Endothelial cell (in vitro differentiated cells): ENCODE data around the gene CYP26C1. TPM values are rescaled to one million over a fixed set of nuclear protein-coding genes. Genes with fewer than 3 reads are reported as not detected.

Source experiments
- DNase-seq: peaks from one replicate; pipeline ENCODE4 v3.0.0; 2021; ENCODE audit warnings: low spot score
- H3K27ac Mint-ChIP-seq: one replicate; pipeline ENCODE4 v1.8.0; 2021; ENCODE audit warnings: mixed read lengths, inconsistent platforms; ENCODE audit not compliant: unreplicated experiment
- H3K27me3 Mint-ChIP-seq: one replicate; pipeline ENCODE4 v1.8.0; 2021; ENCODE audit warnings: mild to moderate bottlenecking, moderate library complexity, mixed read lengths, inconsistent platforms; ENCODE audit not compliant: unreplicated experiment
- H3K36me3 Mint-ChIP-seq: one replicate; pipeline ENCODE4 v1.8.0; 2021; ENCODE audit warnings: mild to moderate bottlenecking, low read depth, mixed read lengths, inconsistent platforms; ENCODE audit not compliant: unreplicated experiment
- H3K4me1 Mint-ChIP-seq: one replicate; pipeline ENCODE4 v1.8.0; 2021; ENCODE audit warnings: mild to moderate bottlenecking, mixed read lengths, inconsistent platforms; ENCODE audit not compliant: unreplicated experiment
- H3K4me3 Mint-ChIP-seq: one replicate; pipeline ENCODE4 v1.8.0; 2021; ENCODE audit warnings: mild to moderate bottlenecking, mixed read lengths, inconsistent platforms; ENCODE audit not compliant: unreplicated experiment
- H3K9me3 Mint-ChIP-seq: one replicate; pipeline ENCODE4 v1.8.0; 2021; ENCODE audit warnings: mixed read lengths, inconsistent platforms; ENCODE audit not compliant: unreplicated experiment
- CTCF ChIP-seq: fragments of 200-600 bp; sonication (generic); IDR thresholded peaks from one replicate; pipeline ENCODE4 v1.5.0; 2021; ENCODE audit warnings: antibody characterized with exemption; ENCODE audit not compliant: unreplicated experiment
- total RNA-seq: library from RNA; stranded (reverse); fragmentation: NEBNext Ultra II Directional; extraction: Animal tissue kit (Norgen Biotek cat#: 25700); gene quantifications from one replicate; pipeline ENCODE4 v1.2.1, GENCODE V29; 2021; ENCODE audit not compliant: unreplicated experiment

Gene CYP26C1
- total RNA-seq, 1 donor from 2014 or later, result 0.31 TPM

GRCh38 chr10:93088466-93088865 lies 27.9 kb downstream of the CYP26C1 start:
- Mint-ChIP-seq H3K27me3 (peaks cover 3% of the 10 kb centered on the region), H3K4me1 (peaks cover 3% of the 10 kb centered on the region), H3K36me3 (peaks cover 4% of the 10 kb centered on the region), H3K27ac (no peak overlapping the region), H3K4me3 (no peak overlapping the region), H3K9me3 (no peaks in the 10 kb centered on the region)
- DNase-seq, result no peak
- no peak for TF ChIP-seq CTCF

- Mint-ChIP-seq H3K4me1 (no peaks in the 10 kb centered on the region), H3K36me3 (peaks cover 4% of the 10 kb centered on the region), H3K27ac (no peak overlapping the region), H3K4me3 (no peak overlapping the region), H3K27me3 (peaks cover 3% of the 10 kb centered on the region), H3K9me3 (no peaks in the 10 kb centered on the region)
- no peak for TF ChIP-seq CTCF
- DNase-seq, result no peak
Measured at GRCh38 chr10:93090619-93091018, 30.0 kb downstream of the CYP26C1 start.

- H3K36me3 Mint-ChIP-seq, result peaks cover 4% of the 10 kb centered on the region
- no peaks in the 10 kb centered on the region for H3K9me3 Mint-ChIP-seq
- no peak for TF ChIP-seq CTCF
- H3K27ac Mint-ChIP-seq, result no peak overlapping the region
- no peaks in the 10 kb centered on the region for H3K4me1 Mint-ChIP-seq
- H3K4me3 Mint-ChIP-seq, result no peak overlapping the region
- H3K27me3 Mint-ChIP-seq, result peaks cover 3% of the 10 kb centered on the region
- no peak for DNase-seq
Measured at GRCh38 chr10:93091960-93092359, 31.4 kb downstream of the CYP26C1 start.

GRCh38 chr10:93095225-93095624 lies 34.6 kb downstream of the CYP26C1 start:
- DNase-seq, result no peak
- no peaks in the 10 kb centered on the region for H3K36me3 Mint-ChIP-seq
- peaks cover 3% of the 10 kb centered on the region for H3K27me3 Mint-ChIP-seq
- TF ChIP-seq CTCF, result no peak
- H3K4me1 Mint-ChIP-seq, result no peaks in the 10 kb centered on the region
- no peaks in the 10 kb centered on the region for H3K9me3 Mint-ChIP-seq
- H3K27ac Mint-ChIP-seq, result no peak overlapping the region
- H3K4me3 Mint-ChIP-seq, result no peak overlapping the region

GRCh38 chr10:93096901-93097300 lies 36.3 kb downstream of the CYP26C1 start:
- Mint-ChIP-seq H3K27me3 (peaks cover 3% of the 10 kb centered on the region), H3K36me3 (no peaks in the 10 kb centered on the region), H3K4me3 (no peak overlapping the region), H3K4me1 (no peaks in the 10 kb centered on the region), H3K9me3 (no peaks in the 10 kb centered on the region), H3K27ac (no peak overlapping the region)
- DNase-seq, result no peak
- TF ChIP-seq CTCF, result no peak
